ENCODE data around the gene DYRK1A. TPM values are rescaled to one million over a fixed set of nuclear protein-coding genes. Genes with fewer than 3 reads are reported as not detected.

Gene DYRK1A
- total RNA-seq, 4 donors from 2014 or later: 71.5 to 116 (median 90.9) TPM

GRCh38 chr21:37503848-37504467 is 137.4 kb downstream of the DYRK1A start:
- Histone ChIP-seq H3K4me1 (no peaks in the 10 kb centered on the region), H3K27me3 (no peaks in the 10 kb centered on the region), H3K36me3 (peaks cover 0 to 52% (median 26%) of the 10 kb centered on the region in 4 donors), H3K9me3 (no peaks in the 10 kb centered on the region), H3K27ac (no peak overlapping the region), H3K4me3 (no peak overlapping the region)
- in situ Hi-C loops (cut with MboI; ENCODE audit: low pct_ligation_motif_present in 1 of 4, low pct_unique_long_range_greater_than_20kb in 1 of 4, low sequenced_read_pairs in 3 of 4): no loop called here
- 93 to 94% methylated on average over 5 of the region's 5 CpGs for WGBS, 2 donors (ENCODE audit: low coverage in 1 of 2)
- no peak for DNase-seq
- intact Hi-C loops (cut with DNase I; ENCODE audit: low total_unique reads): no loop called here
- no peak for TF ChIP-seq POLR2AphosphoS5 (IDR thresholded peaks at IDR 0.05)
- no peak for TF ChIP-seq POLR2A (IDR thresholded peaks at IDR 0.05)
- no peak for TF ChIP-seq EP300 (IDR thresholded peaks at IDR 0.05; ENCODE audit: low read depth)
- TF ChIP-seq CTCF (IDR thresholded peaks at IDR 0.05): no peak

GRCh38 chr21:37505963-37506362 is 139.4 kb downstream of the DYRK1A start:
- Histone ChIP-seq H3K4me3 (no peak overlapping the region), H3K4me1 (no peaks in the 10 kb centered on the region), H3K27me3 (no peaks in the 10 kb centered on the region), H3K9me3 (no peaks in the 10 kb centered on the region), H3K36me3 (peaks cover 0 to 67% (median 34%) of the 10 kb centered on the region in 4 donors), H3K27ac (no peak overlapping the region)
- TF ChIP-seq CTCF (IDR thresholded peaks at IDR 0.05) (no peak), EP300 (IDR thresholded peaks at IDR 0.05; ENCODE audit: low read depth) (no peak), POLR2AphosphoS5 (IDR thresholded peaks at IDR 0.05) (no peak), POLR2A (IDR thresholded peaks at IDR 0.05) (no peak)
- in situ Hi-C loops (cut with MboI; ENCODE audit: low pct_ligation_motif_present in 1 of 4, low pct_unique_long_range_greater_than_20kb in 1 of 4, low sequenced_read_pairs in 3 of 4): no loop called here
- WGBS, 2 donors (ENCODE audit: low coverage in 1 of 2): 96 to 100% methylated on average over 6 to 12 of the region's 12 CpGs
- intact Hi-C loops (cut with DNase I; ENCODE audit: low total_unique reads): no loop called here
- DNase-seq: no peak

GRCh38 chr21:37507716-37508115 is 141.1 kb downstream of the DYRK1A start:
- no peaks in the 10 kb centered on the region for H3K27me3 ChIP-seq
- in situ Hi-C loops (cut with MboI; ENCODE audit: low pct_ligation_motif_present in 1 of 4, low pct_unique_long_range_greater_than_20kb in 1 of 4, low sequenced_read_pairs in 3 of 4) (no loop called here), intact Hi-C loops (cut with DNase I; ENCODE audit: low total_unique reads) (no loop called here)
- no peaks in the 10 kb centered on the region for H3K9me3 ChIP-seq
- peaks cover 0 to 83% (median 38%) of the 10 kb centered on the region in 4 donors for H3K36me3 ChIP-seq
- no peak for DNase-seq
- 57 to 71% methylated on average over 1 to 3 of the region's 3 CpGs for WGBS, 2 donors (ENCODE audit: low coverage in 1 of 2)
- H3K4me3 ChIP-seq: no peak overlapping the region
- H3K27ac ChIP-seq: no peak overlapping the region
- H3K4me1 ChIP-seq: no peaks in the 10 kb centered on the region
- no peak for TF ChIP-seq POLR2AphosphoS5 (IDR thresholded peaks at IDR 0.05)
- no peak for TF ChIP-seq POLR2A (IDR thresholded peaks at IDR 0.05)
- TF ChIP-seq CTCF (IDR thresholded peaks at IDR 0.05): no peak
- no peak for TF ChIP-seq EP300 (IDR thresholded peaks at IDR 0.05; ENCODE audit: low read depth)

GRCh38 chr21:37508341-37508740 is 141.8 kb downstream of the DYRK1A start:
- WGBS, 2 donors (ENCODE audit: low coverage in 1 of 2): 86 to 91% methylated on average over 5 to 10 of the region's 10 CpGs
- Histone ChIP-seq H3K9me3 (no peaks in the 10 kb centered on the region), H3K27ac (no peak overlapping the region), H3K27me3 (no peaks in the 10 kb centered on the region), H3K36me3 (peaks cover 0 to 85% (median 40%) of the 10 kb centered on the region in 4 donors), H3K4me3 (no peak overlapping the region), H3K4me1 (no peaks in the 10 kb centered on the region)
- no peak for DNase-seq
- intact Hi-C loops (cut with DNase I; ENCODE audit: low total_unique reads): no loop called here
- no peak for TF ChIP-seq POLR2A (IDR thresholded peaks at IDR 0.05)
- TF ChIP-seq EP300 (IDR thresholded peaks at IDR 0.05; ENCODE audit: low read depth): no peak
- in situ Hi-C loops (cut with MboI; ENCODE audit: low pct_ligation_motif_present in 1 of 4, low pct_unique_long_range_greater_than_20kb in 1 of 4, low sequenced_read_pairs in 3 of 4): no loop called here

Measured in transverse colon (tissue), 4 donors.